Endometrium (tissue), 2 donors: ENCODE results near the gene CHPF.

Experiments used
- FAIRE-seq: peaks from 2 replicates; lab custom pipeline; 2012; peaks lifted over from hg19 to GRCh38; lab: Jason Lieb, UNC
- donor health status: control.
- donor health status: control.

Gene CHPF

GRCh38 chr2:219567791-219568361 lies 24.3 kb upstream of the CHPF start:
- FAIRE-seq: no peak

GRCh38 chr2:219567131-219567530 lies 23.5 kb upstream of the CHPF start:
- FAIRE-seq: no peak

GRCh38 chr2:219566640-219567039 lies 23.0 kb upstream of the CHPF start:
- FAIRE-seq: no peak

GRCh38 chr2:219565130-219566080 lies 21.8 kb upstream of the CHPF start:
- no peak for FAIRE-seq

- no peak for FAIRE-seq
These were observed 19.8 kb upstream of the CHPF start for GRCh38 chr2:219563271-219563928.

- no peak for FAIRE-seq
These were observed 18.7 kb upstream of the CHPF start for GRCh38 chr2:219562049-219563020.

GRCh38 chr2:219561179-219562048 lies 17.8 kb upstream of the CHPF start:
- no peak for FAIRE-seq

GRCh38 chr2:219560893-219561178 lies 17.2 kb upstream of the CHPF start:
- FAIRE-seq: no peak

GRCh38 chr2:219560037-219560892 lies 16.7 kb upstream of the CHPF start:
- no peak for FAIRE-seq

GRCh38 chr2:219559156-219559915 lies 15.7 kb upstream of the CHPF start:
- FAIRE-seq: no peak

- no peak for FAIRE-seq
These were observed 14.5 kb upstream of the CHPF start for GRCh38 chr2:219557791-219558785.

GRCh38 chr2:219557320-219557719 lies 13.7 kb upstream of the CHPF start:
- no peak for FAIRE-seq

- no peak for FAIRE-seq
These were observed 12.8 kb upstream of the CHPF start for GRCh38 chr2:219556413-219556812.

- FAIRE-seq: no peak
These were observed 12.3 kb upstream of the CHPF start for GRCh38 chr2:219555956-219556355.

GRCh38 chr2:219554350-219554749 lies 10.7 kb upstream of the CHPF start:
- no peak for FAIRE-seq

- no peak for FAIRE-seq
These were observed 9.9 kb upstream of the CHPF start for GRCh38 chr2:219553463-219553963.

GRCh38 chr2:219553168-219553417 lies 9.5 kb upstream of the CHPF start:
- FAIRE-seq: no peak
